Measurements from ENCODE around the gene OLFM2. TPM values are rescaled to one million over a fixed set of nuclear protein-coding genes. Genes with fewer than 3 reads are reported as not detected.

OLFM2 gene
- total and polyA plus RNA-seq, 8 donors: 2.4 to 27.4 (median 8.7) TPM

- WGBS, 2 donors: 25 to 30% methylated on average over 16 of the region's 16 CpGs
- H3K4me3 ChIP-seq: no peak overlapping the region
- no peaks in the 10 kb centered on the region for H3K27me3 ChIP-seq
- ATAC-seq (peak in 2 of 4 donors; percentile 60 to 66), FAIRE-seq (no peak), DNase-seq (no peak)
- H3K9me3 ChIP-seq: no peaks in the 10 kb centered on the region
- intact Hi-C loops (cut with DNase I): no loop called here
- H3K27ac ChIP-seq: no peak overlapping the region
- H3K36me3 ChIP-seq: no peaks in the 10 kb centered on the region
- no peak for TF ChIP-seq CTCF (IDR thresholded peaks at IDR 0.05)
- H3K4me1 ChIP-seq: no peaks in the 10 kb centered on the region
Observed at GRCh38 chr19:9871626-9872338, 64.5 kb downstream of the OLFM2 start.

DNA sequence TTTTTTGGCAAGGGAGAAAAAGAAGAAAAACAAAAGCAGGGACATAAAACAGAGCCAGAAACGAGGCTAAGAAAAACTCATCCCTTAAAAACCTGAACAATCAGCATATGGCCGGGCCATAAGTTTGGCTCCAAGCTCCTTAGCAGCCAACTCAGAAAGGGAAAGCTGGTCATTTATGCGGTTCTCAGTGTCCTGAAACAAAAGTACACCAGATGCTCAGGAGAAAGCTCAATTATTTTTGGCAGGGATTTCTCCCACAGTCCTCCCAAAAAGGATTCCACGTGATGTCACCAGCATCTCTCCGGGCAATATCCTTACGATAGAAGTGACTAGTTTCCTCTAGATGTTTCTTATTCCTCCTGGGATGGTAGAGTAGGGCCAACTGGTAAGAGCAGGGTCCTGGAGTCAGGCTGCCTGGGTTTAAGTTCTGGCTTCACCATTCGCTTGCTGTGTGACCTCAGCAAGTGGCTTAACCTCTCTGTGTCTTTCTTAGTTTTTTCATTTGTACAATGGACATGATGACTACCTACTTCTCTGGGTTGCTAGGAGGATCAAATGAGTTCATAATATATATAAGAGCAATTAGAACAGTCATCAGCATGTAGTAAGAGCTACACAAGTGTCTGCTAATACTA, 67.2 kb downstream of the OLFM2 start:
- no peak for DNase-seq
- no peaks in the 10 kb centered on the region for H3K9me3 ChIP-seq
- H3K36me3 ChIP-seq: no peaks in the 10 kb centered on the region
- no peak for TF ChIP-seq CTCF (IDR thresholded peaks at IDR 0.05)
- H3K4me1 ChIP-seq: no peaks in the 10 kb centered on the region
- no peak overlapping the region for H3K4me3 ChIP-seq
- FAIRE-seq: no peak
- intact Hi-C loops (cut with DNase I): no loop called here
- ATAC-seq: no peak
- H3K27ac ChIP-seq: no peak overlapping the region
- H3K27me3 ChIP-seq: no peaks in the 10 kb centered on the region
- 72 to 87% methylated on average over 7 of the region's 7 CpGs for WGBS, 2 donors

DNA sequence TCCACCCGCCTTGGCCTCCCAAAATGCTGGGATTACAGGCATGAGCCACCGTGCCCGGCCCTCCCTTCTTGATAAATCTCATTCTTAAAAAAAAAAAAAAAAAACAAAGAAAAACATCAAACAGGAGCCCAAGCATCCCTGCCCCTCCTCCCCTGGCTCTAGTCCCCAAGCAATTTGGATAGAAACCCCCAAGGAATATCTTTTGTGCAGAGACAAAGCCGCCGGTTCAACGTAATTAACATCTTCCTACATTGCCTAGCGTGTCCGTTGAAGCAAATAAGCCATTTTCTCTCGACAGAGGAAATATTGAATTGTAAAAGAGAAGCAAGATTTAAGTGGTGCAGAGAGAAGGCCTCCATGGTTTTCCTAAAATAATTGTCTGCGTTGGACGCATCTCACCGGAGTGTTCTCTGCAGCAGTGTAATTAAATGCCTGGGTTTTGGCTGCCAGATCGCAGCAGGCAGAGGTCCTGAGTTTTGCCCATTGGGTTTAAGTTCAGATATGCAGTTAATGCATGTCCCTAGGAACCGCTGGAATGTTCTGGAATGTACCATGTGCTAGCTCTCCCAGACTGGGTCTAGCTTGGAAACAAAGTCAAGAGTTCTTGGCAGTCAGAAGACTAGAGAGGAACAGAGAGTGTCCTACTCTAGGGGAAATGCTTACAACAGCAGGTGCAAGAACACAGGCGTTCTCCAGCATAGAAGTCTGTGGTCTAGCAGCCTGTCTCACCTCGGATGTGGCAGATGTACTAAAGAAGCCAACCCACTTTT, 70.4 kb downstream of the OLFM2 start:
- no peak for TF ChIP-seq CTCF (IDR thresholded peaks at IDR 0.05)
- FAIRE-seq (no peak), ATAC-seq (no peak), DNase-seq (no peak)
- Histone ChIP-seq H3K27ac (no peak overlapping the region), H3K4me1 (no peaks in the 10 kb centered on the region), H3K9me3 (no peaks in the 10 kb centered on the region), H3K27me3 (no peaks in the 10 kb centered on the region), H3K4me3 (no peak overlapping the region), H3K36me3 (no peaks in the 10 kb centered on the region)
- intact Hi-C loops (cut with DNase I): no loop called here
- 78 to 81% methylated on average over 16 of the region's 16 CpGs for WGBS, 2 donors

GRCh38 chr19:9863759-9864158, 72.6 kb downstream of the OLFM2 start:
- Histone ChIP-seq H3K27me3 (no peaks in the 10 kb centered on the region), H3K27ac (no peak overlapping the region), H3K4me3 (no peak overlapping the region), H3K4me1 (no peaks in the 10 kb centered on the region), H3K36me3 (no peaks in the 10 kb centered on the region), H3K9me3 (no peaks in the 10 kb centered on the region)
- intact Hi-C loops (cut with DNase I): no loop called here
- ATAC-seq (no peak), FAIRE-seq (no peak), DNase-seq (no peak)
- no peak for TF ChIP-seq CTCF (IDR thresholded peaks at IDR 0.05)
- WGBS, 2 donors: 54 to 72% methylated on average over 5 of the region's 5 CpGs

All from pancreas (tissue), 10 donors.